GM18858 (cell line): Measurements from ENCODE around the gene BTBD2.
A peak's percentile ranks its signal among the peaks of the same experiment; 100 is the strongest.

Experiments
- ATAC-seq: cut with Tn5 transposase; IDR thresholded peaks from one replicate; pipeline ENCODE4 v1.9.1; 2021; ENCODE audit not compliant: unreplicated experiment

The BTBD2 gene

GRCh38 chr19:2050991-2051772 is 35.7 kb upstream of the BTBD2 start, which contains the start of gene MKNK2:
Gene MKNK2, minus strand, starts transcription at chr19:2051244. Its CDS starts 393 bp downstream, at chr19:2050851.
- ATAC-seq = peak; percentile 32

- peak; percentile 0 for ATAC-seq
Observed at GRCh38 chr19:2050349-2050990, 35.0 kb upstream of the BTBD2 start.

GRCh38 chr19:2049741-2050348 is 34.3 kb upstream of the BTBD2 start:
- ATAC-seq = no peak

GRCh38 chr19:2048959-2049740 is 33.6 kb upstream of the BTBD2 start:
- ATAC-seq = no peak

GRCh38 chr19:2048104-2048958 is 32.8 kb upstream of the BTBD2 start:
- ATAC-seq = no peak

GRCh38 chr19:2047449-2048103 is 32.1 kb upstream of the BTBD2 start:
- no peak for ATAC-seq

GRCh38 chr19:2047076-2047448 is 31.5 kb upstream of the BTBD2 start:
- ATAC-seq = no peak

GRCh38 chr19:2046046-2046907 is 30.8 kb upstream of the BTBD2 start:
- no peak for ATAC-seq

GRCh38 chr19:2045501-2046045 is 30.1 kb upstream of the BTBD2 start:
- ATAC-seq = no peak

GRCh38 chr19:2044709-2045500 is 29.4 kb upstream of the BTBD2 start:
- ATAC-seq = no peak

GRCh38 chr19:2043961-2044708 is 28.6 kb upstream of the BTBD2 start:
- no peak for ATAC-seq

GRCh38 chr19:2043251-2043641 is 27.7 kb upstream of the BTBD2 start:
- no peak for ATAC-seq

- no peak for ATAC-seq
Observed at GRCh38 chr19:2042485-2043250, 27.2 kb upstream of the BTBD2 start.

GRCh38 chr19:2041683-2042484 is 26.4 kb upstream of the BTBD2 start:
- peak; percentile 38 for ATAC-seq

- no peak for ATAC-seq
Observed at GRCh38 chr19:2041433-2041682, 25.8 kb upstream of the BTBD2 start.
